Esophagus squamous epithelium (tissue), 5 donors: ENCODE data around the gene CREB3L2. TPM values are rescaled to one million over a fixed set of nuclear protein-coding genes. Genes with fewer than 3 reads are reported as not detected.

ENCODE experiments used
- DNase-seq: peaks from one replicate; lab custom pipeline; 2025; lab: John Stamatoyannopoulos, UW
- H3K27ac ChIP-seq, 4 donors: fragments of 200-600 bp; sonication (generic); one replicate each; pipeline ENCODE4 v1.5.1; 2016 to 2019; ENCODE audit warnings: mild to moderate bottlenecking in 1 of 4
- H3K27me3 ChIP-seq, 4 donors: fragments of 200-600 bp; sonication (generic); 1 replicate in 3 of 4; 2 replicates in 1 of 4; pipeline versions ENCODE4 v1.5.1 to v1.6.0; 2017 to 2021; ENCODE audit warnings: antibody characterized with exemption in 1 of 4
- H3K36me3 ChIP-seq, 3 donors: fragments of 200-600 bp; sonication (generic); one replicate each; pipeline ENCODE4 v1.5.1; 2016 to 2019
- H3K4me1 ChIP-seq, 3 donors: fragments of 200-600 bp; sonication (generic); one replicate each; pipeline ENCODE4 v1.5.1; 2017 to 2019
- H3K4me3 ChIP-seq, 4 donors: fragments of 200-600 bp; sonication (generic); 1 replicate in 3 of 4; 2 replicates in 1 of 4; pipeline ENCODE4 v1.5.1; 2016 to 2019; ENCODE audit warnings: mild to moderate bottlenecking in 2 of 4, moderate library complexity in 1 of 4
- H3K9me3 ChIP-seq, 3 donors: fragments of 200-600 bp; sonication (generic); one replicate each; pipeline ENCODE4 v1.5.1; 2016 to 2019
- CTCF ChIP-seq, 6 experiments: fragments of 450-650 bp in 4 of 6; fragments of 200-600 bp in 2 of 6; sonication (generic) in 2 of 6; IDR thresholded peaks; one replicate each; pipeline ENCODE4 v1.5.1; 2016 to 2019; ENCODE audit warnings: antibody characterized with exemption in 6 of 6, mild to moderate bottlenecking in 4 of 6, moderate library complexity in 4 of 6
- POLR2A ChIP-seq, 4 donors: fragments of 450-650 bp; IDR thresholded peaks; one replicate each; pipeline ENCODE4 v1.6.1; 2017; ENCODE audit warnings: antibody characterized with exemption in 4 of 4, mild to moderate bottlenecking in 4 of 4, moderate library complexity in 3 of 4
- WGBS, 2 donors: methylation state at CpG; one replicate each; pipeline ENCODE4 v1.1.5; 2018; 5-methylcytosine and 5-hydroxymethylcytosine counted together
- intact Hi-C: fragments of 100-400 bp; cut with DNase I; formaldehyde crosslinking; loops from one replicate; pipeline ENCODE4 v1.15.0; 2022
- total RNA-seq, 4 donors: library from RNA; depleted of rRNA; stranded (reverse); fragments of >200 nt; gene quantifications; one replicate each; pipeline ENCODE4 v1.1.0, GENCODE V29; 2016
- donor health status: DM: yes; HTN: yes; CAD: no.

CREB3L2 gene
- total RNA-seq, 4 donors from 2014 or later = 14.9 to 21.9 (median 17.3) TPM

GRCh38 chr7:138000081-138000701 is 1.7 kb downstream of the CREB3L2 start:
- Histone ChIP-seq H3K9me3 (no peaks in the 10 kb centered on the region), H3K27me3 (no peaks in the 10 kb centered on the region), H3K36me3 (no peaks in the 10 kb centered on the region), H3K4me3 (peak overlapping the region; percentile 64 to 100 (median 81)), H3K27ac (peak overlapping the region; percentile 91 to 99 (median 94)), H3K4me1 (peaks cover 25 to 66% (median 36%) of the 10 kb centered on the region in 3 donors)
- WGBS, 2 donors = 20 to 26% methylated on average over 7 of the region's 7 CpGs
- TF ChIP-seq POLR2A (IDR thresholded peaks at IDR 0.05) (peak in 1 of 4 donors; percentile 25), CTCF (IDR thresholded peaks at IDR 0.05) (no peak)
- intact Hi-C loops = no loop called here
- no peak for DNase-seq

DNA sequence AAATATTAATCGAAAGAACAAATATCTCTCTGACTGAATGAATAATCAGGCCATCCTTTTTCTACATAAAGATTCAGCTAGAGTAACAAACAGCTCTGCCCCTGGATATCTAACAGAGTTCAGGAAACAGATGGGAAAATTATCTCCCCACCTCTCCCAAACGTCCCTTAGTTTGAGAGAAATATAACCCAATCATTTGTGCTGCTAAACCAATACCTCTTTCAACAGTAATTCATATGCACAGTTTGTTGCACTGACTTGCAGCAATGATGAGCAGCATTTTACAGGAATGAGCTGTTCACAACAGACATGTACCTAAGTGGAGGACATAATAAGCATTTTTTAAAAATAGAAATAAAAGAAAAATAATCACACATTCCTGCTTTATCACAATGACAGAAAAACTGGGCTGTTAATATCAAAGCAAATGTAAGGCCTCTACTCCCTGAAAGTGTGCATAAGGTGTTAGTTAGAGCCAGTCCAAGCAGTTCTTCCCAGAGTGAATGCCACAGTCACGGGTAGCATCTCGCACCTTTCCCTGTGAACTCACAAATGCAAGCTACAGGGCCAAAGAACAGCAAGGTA is 2.3 kb downstream of the CREB3L2 start:
- Histone ChIP-seq H3K4me1 (peaks cover 25 to 67% (median 36%) of the 10 kb centered on the region in 3 donors), H3K36me3 (no peaks in the 10 kb centered on the region), H3K9me3 (no peaks in the 10 kb centered on the region), H3K27ac (peak overlapping the region; percentile 91 to 99 (median 94)), H3K4me3 (peak overlapping the region; percentile 64 to 100 (median 81)), H3K27me3 (no peaks in the 10 kb centered on the region)
- 32 to 33% methylated on average over 4 of the region's 4 CpGs for WGBS, 2 donors
- no peak for DNase-seq
- intact Hi-C loops = no loop called here
- no peak for TF ChIP-seq CTCF (IDR thresholded peaks at IDR 0.05)
- TF ChIP-seq POLR2A (IDR thresholded peaks at IDR 0.05) = no peak

DNA sequence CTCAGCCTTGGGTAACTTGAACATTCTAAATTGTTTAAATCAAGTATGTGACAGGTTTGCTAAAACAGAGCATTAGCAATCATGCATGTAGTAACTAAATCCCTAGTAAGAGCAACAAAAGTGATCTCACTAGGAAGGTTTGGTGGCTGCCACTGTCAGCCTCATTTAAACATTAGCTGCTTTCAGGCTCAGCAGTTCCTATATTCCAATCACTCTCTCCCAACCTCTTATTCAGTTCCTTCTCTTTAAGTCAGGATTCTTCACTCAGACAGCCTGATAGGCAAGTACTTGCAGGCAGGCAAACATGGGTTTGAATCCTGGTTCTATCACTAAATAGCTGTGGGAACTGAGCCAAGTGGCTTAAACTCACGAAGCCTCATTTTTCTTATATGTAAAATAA is 3.6 kb downstream of the CREB3L2 start:
- no peaks in the 10 kb centered on the region for H3K27me3 ChIP-seq
- peak overlapping the region; percentile 3 to 99 (median 94) for H3K27ac ChIP-seq
- H3K9me3 ChIP-seq = no peaks in the 10 kb centered on the region
- peaks cover 27 to 80% (median 38%) of the 10 kb centered on the region in 3 donors for H3K4me1 ChIP-seq
- no peak for DNase-seq
- intact Hi-C loops = no loop called here
- 0% methylated on average over 1 of the region's 1 CpG for WGBS, 2 donors
- H3K4me3 ChIP-seq = peak overlapping the region in 1 of 4 donors; percentile 96
- TF ChIP-seq CTCF (IDR thresholded peaks at IDR 0.05) (no peak), POLR2A (IDR thresholded peaks at IDR 0.05) (no peak)
- no peaks in the 10 kb centered on the region for H3K36me3 ChIP-seq

- H3K36me3 ChIP-seq = no peaks in the 10 kb centered on the region
- H3K27me3 ChIP-seq = no peaks in the 10 kb centered on the region
- H3K9me3 ChIP-seq = no peaks in the 10 kb centered on the region
- intact Hi-C loops = no loop called here
- peaks cover 27 to 87% (median 52%) of the 10 kb centered on the region in 3 donors for H3K4me1 ChIP-seq
- 48 to 53% methylated on average over 3 of the region's 3 CpGs for WGBS, 2 donors
- TF ChIP-seq CTCF (IDR thresholded peaks at IDR 0.05) = no peak
- no peak for TF ChIP-seq POLR2A (IDR thresholded peaks at IDR 0.05)
- H3K4me3 ChIP-seq = peak overlapping the region in 1 of 4 donors; percentile 13
- H3K27ac ChIP-seq = peak overlapping the region in 3 of 4 donors; percentile 48 to 83 (median 65)
- DNase-seq = no peak
Observed at GRCh38 chr7:137996871-137997270, 5.0 kb downstream of the CREB3L2 start.

DNA sequence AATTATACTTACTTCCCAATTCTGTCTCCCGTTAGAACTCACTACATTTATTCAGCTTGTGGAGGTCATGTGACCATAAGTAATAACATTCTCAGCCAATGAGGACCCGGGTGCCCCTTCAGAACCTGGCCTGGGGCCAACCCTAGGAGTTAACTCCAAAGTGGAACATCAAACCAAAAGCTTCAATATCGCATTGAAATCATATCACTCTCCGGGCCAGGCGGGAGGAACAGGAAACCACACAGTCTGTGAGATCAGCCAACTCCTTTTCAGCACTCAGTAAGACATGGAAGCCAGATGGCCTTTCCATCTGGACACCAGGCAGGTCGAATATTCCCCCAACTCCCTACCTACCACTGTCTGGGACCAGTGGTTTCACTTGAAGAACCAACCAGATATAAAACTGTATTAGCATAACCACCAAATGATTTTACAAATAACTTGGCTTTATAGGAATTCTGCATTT is 5.5 kb downstream of the CREB3L2 start:
- peaks cover 27 to 92% (median 53%) of the 10 kb centered on the region in 3 donors for H3K4me1 ChIP-seq
- no peaks in the 10 kb centered on the region for H3K9me3 ChIP-seq
- peak overlapping the region in 3 of 4 donors; percentile 48 to 83 (median 65) for H3K27ac ChIP-seq
- no peak for DNase-seq
- peak overlapping the region in 1 of 4 donors; percentile 13 for H3K4me3 ChIP-seq
- TF ChIP-seq CTCF (IDR thresholded peaks at IDR 0.05) (no peak), POLR2A (IDR thresholded peaks at IDR 0.05) (no peak)
- 42 to 45% methylated on average over 6 of the region's 6 CpGs for WGBS, 2 donors
- intact Hi-C loops = no loop called here
- no peaks in the 10 kb centered on the region for H3K27me3 ChIP-seq
- no peaks in the 10 kb centered on the region for H3K36me3 ChIP-seq
